HepG2 (cell line): ENCODE results near the gene ZNF428. TPM values are rescaled to one million over a fixed set of nuclear protein-coding genes. Genes with fewer than 3 reads are reported as not detected.

Source experiments
- ATAC-seq: fragments of 200-7000 bp; cut with Tn5 transposase; 3 replicates; pipeline ENCODE4 v1.9.1; 2020; ENCODE audit warnings: mild to moderate bottlenecking, moderate library complexity
- BruUV-seq: library from RNA; stranded (reverse); fragments of 400-500 nt; replicated peaks from 2 replicates; lab custom pipeline; 2021; lab: Mats Ljungman, UMichigan
- CTCF ChIA-PET: fragments of 300-600 bp; formaldehyde crosslinking; extraction: SDS; loops from one replicate; lab custom pipeline; 2021; ENCODE audit warnings: low total read pairs, inconsistent platforms, low intra/inter-chr PET ratio; lab: Yijun Ruan, JAX
- POLR2A ChIA-PET: fragments of 350-600 bp; sonication (Branson Sonifier 250); formaldehyde crosslinking; loops from one replicate; lab custom pipeline; 2020; ENCODE audit warnings: antibody characterized with exemption, inconsistent platforms; lab: Yijun Ruan, JAX
- DNase-seq: peaks from one replicate; pipeline ENCODE4 v3.0.0-alpha.2; 2015; ENCODE audit warnings: low spot score
- FAIRE-seq: peaks from 3 replicates; lab custom pipeline; 2011; peaks lifted over from hg19 to GRCh38; lab: Jason Lieb, UNC
- H2AFZ ChIP-seq: one replicate; pipeline ENCODE4 v1.6.1; 2011; ENCODE audit warnings: low read length, inconsistent platforms
- H3K27ac ChIP-seq: fragments of 300-600 bp; 3 replicates; pipeline ENCODE4 v1.8.0; 2011; ENCODE audit warnings: mixed run types, mild to moderate bottlenecking, mixed read lengths, low read length, inconsistent platforms; ENCODE audit not compliant: insufficient read depth; ENCODE audit errors: extremely low read length
- H3K27me3 ChIP-seq, 2 experiments: fragments of 200-600 bp in 1 of 2; 2 replicates in 1 of 2; 3 replicates in 1 of 2; pipeline versions ENCODE4 v1.6.0 to v1.8.0; 2011; ENCODE audit warnings: low read length in 2 of 2, mild to moderate bottlenecking in 2 of 2, moderate library complexity in 2 of 2, inconsistent platforms in 1 of 2; ENCODE audit not compliant: insufficient read depth in 2 of 2, control insufficient read depth in 1 of 2
- H3K36me3 ChIP-seq, 2 experiments: fragments of 200-600 bp in 1 of 2; replicated peaks in 1 of 2; 2 replicates in 1 of 2; 3 replicates in 1 of 2; pipeline versions ENCODE4 v1.5.1 to v1.8.0; 2011; ENCODE audit warnings: low read length in 2 of 2, inconsistent platforms in 1 of 2; ENCODE audit not compliant: insufficient read depth in 2 of 2, control insufficient read depth in 1 of 2
- H3K4me1 ChIP-seq: 2 replicates; pipeline ENCODE4 v1.5.1; 2012; ENCODE audit warnings: low read length, inconsistent platforms; ENCODE audit not compliant: insufficient read depth
- H3K4me2 ChIP-seq: 2 replicates; pipeline ENCODE4 v1.6.0; 2011; ENCODE audit warnings: low read depth, low read length, inconsistent platforms
- H3K4me3 ChIP-seq, 3 experiments: fragments of 200-600 bp in 1 of 3; sonication (generic), shearing (Covaris generic) in 1 of 3; replicated peaks in 1 of 3; 2 replicates each; pipeline ENCODE4 v1.5.1; 2011 to 2016; ENCODE audit warnings: low read length in 3 of 3, inconsistent platforms in 2 of 3, low read depth in 2 of 3, mild to moderate bottlenecking in 2 of 3, control low read depth in 1 of 3, mixed read lengths in 1 of 3; ENCODE audit not compliant: insufficient read depth in 1 of 3
- H3K79me2 ChIP-seq: one replicate; pipeline ENCODE4 v1.6.1; 2011; ENCODE audit warnings: low read length, inconsistent platforms; ENCODE audit not compliant: insufficient read depth
- H3K9ac ChIP-seq: 2 replicates; pipeline ENCODE4 v1.6.0; 2011; ENCODE audit warnings: mild to moderate bottlenecking, low read depth, low read length, inconsistent platforms; ENCODE audit not compliant: insufficient read depth
- H3K9me3 ChIP-seq: 2 replicates; pipeline ENCODE4 v1.5.1; 2012; ENCODE audit warnings: mild to moderate bottlenecking, low read length
- H4K20me1 ChIP-seq: 2 replicates; pipeline ENCODE4 v1.6.0; 2011; ENCODE audit warnings: inconsistent platforms, mild to moderate bottlenecking, low read length, moderate library complexity; ENCODE audit not compliant: insufficient read depth
- CHD2 ChIP-seq: IDR thresholded peaks from 2 replicates; pipeline ENCODE4 v1.6.1; 2011; ENCODE audit warnings: low read depth, low read length, improper control_type of control experiment
- GABPB1 ChIP-seq: IDR thresholded peaks from 2 replicates; pipeline ENCODE4 v1.6.1; 2016; ENCODE audit warnings: mild to moderate bottlenecking, missing genetic modification reagents, moderate library complexity, missing compliant biosample characterization
- HMG20B ChIP-seq: conservative IDR thresholded peaks from 2 replicates; pipeline ENCODE4 v1.6.1; 2016; ENCODE audit warnings: missing genetic modification reagents, missing compliant biosample characterization
- NFIB ChIP-seq: sonication (generic); formaldehyde crosslinking; IDR thresholded peaks from 2 replicates; pipeline ENCODE4 v1.9.0; 2021; ENCODE audit warnings: missing genetic modification reagents, mild to moderate bottlenecking, borderline replicate concordance
- NFYC ChIP-seq: IDR thresholded peaks from 2 replicates; pipeline ENCODE4 v1.6.1; 2016; ENCODE audit warnings: missing genetic modification reagents, missing compliant biosample characterization
- POLR2A ChIP-seq, 2 experiments: IDR thresholded peaks; 2 replicates each; pipeline ENCODE4 v1.6.1; 2011; ENCODE audit warnings: low read depth in 2 of 2, low read length in 2 of 2, mild to moderate bottlenecking in 1 of 2, moderate library complexity in 1 of 2; ENCODE audit not compliant: insufficient read depth in 1 of 2
- SMAD9 ChIP-seq: sonication (generic); formaldehyde crosslinking; IDR thresholded peaks from 2 replicates; pipeline ENCODE4 v1.5.1; 2020; ENCODE audit warnings: mild to moderate bottlenecking, missing genetic modification reagents
- SMARCC2 ChIP-seq: fragments of 450-650 bp; IDR thresholded peaks from 2 replicates; pipeline ENCODE4 v1.6.1; 2017; ENCODE audit warnings: antibody characterized with exemption, mild to moderate bottlenecking
- TAF15 ChIP-seq: fragments of 200-400 bp; formaldehyde crosslinking; IDR thresholded peaks from one replicate; pipeline ENCODE4 v1.6.1; 2018; ENCODE audit warnings: mild to moderate bottlenecking, low read depth, low read length; ENCODE audit not compliant: poor library complexity, severe bottlenecking
- ZNF260 ChIP-seq: sonication (generic); formaldehyde crosslinking; IDR thresholded peaks from 2 replicates; pipeline ENCODE4 v1.4.0; 2020; ENCODE audit warnings: missing genetic modification reagents, low read depth, mild to moderate bottlenecking, borderline replicate concordance
- ZNF331 ChIP-seq: sonication (generic); formaldehyde crosslinking; IDR thresholded peaks from 2 replicates; pipeline ENCODE4 v1.4.0; 2020; ENCODE audit warnings: missing genetic modification reagents
- ZNF614 ChIP-seq: IDR thresholded peaks from 2 replicates; pipeline ENCODE4 v1.6.1; 2018; ENCODE audit warnings: missing biosample characterization, missing genetic modification reagents, inconsistent platforms, borderline replicate concordance
- ZNF883 ChIP-seq: sonication (generic); formaldehyde crosslinking; IDR thresholded peaks from 2 replicates; pipeline ENCODE4 v1.5.1; 2020; ENCODE audit warnings: mild to moderate bottlenecking, missing genetic modification reagents; ENCODE audit errors: not compliant biosample characterization
- WGBS: methylation state at CpG from one replicate; pipeline ENCODE4 v1.1.6; 2017; ENCODE audit warnings: low lambda C conversion rate; 5-methylcytosine and 5-hydroxymethylcytosine counted together
- in situ Hi-C: cut with HindIII; loops from 2 replicates; pipeline ENCODE4 v1.10.0; 2017; ENCODE audit warnings: low pct_unique_long_range_greater_than_20kb; ENCODE audit not compliant: extremely low pct_ligation_motif_present
- intact Hi-C: fragments of 100-400 bp; cut with micrococcal nuclease; formaldehyde crosslinking; loops from one replicate; pipeline ENCODE4 v1.10.0; 2022; ENCODE audit not compliant: unreplicated experiment
- polyA plus RNA-seq, 8 experiments: library from polyadenylated mRNA; depleted of rRNA in 3 of 8; stranded (reverse) in 7 of 8; unstranded in 1 of 8; fragments of >200 nt; fragmentation: Illumina TruSeq in 4 of 8; extraction: Trizol in 4 of 8; gene quantifications; 2 replicates each; pipeline versions ENCODE4 v1.2.1 to v1.2.3, GENCODE V29; 2011 to 2016; ENCODE audit warnings: low read depth in 4 of 8, missing spikeins in 1 of 8, mixed read lengths in 1 of 8; ENCODE audit not compliant: insufficient read depth in 1 of 8
- total RNA-seq, 5 experiments: library from RNA; depleted of rRNA; stranded (reverse); fragments of >200 nt; fragmentation: Illumina TruSeq; extraction: Trizol; gene quantifications; 2 replicates each; pipeline ENCODE4 v1.2.3, GENCODE V29; 2016; ENCODE audit warnings: low read depth in 1 of 5
- TF ChIP-seq, protein P1 (sequence below): sonication (generic); formaldehyde crosslinking; IDR thresholded peaks from 2 replicates; pipeline ENCODE4 v1.4.0; 2020; ENCODE audit warnings: missing genetic modification reagents, mild to moderate bottlenecking, borderline replicate concordance
- TF ChIP-seq, protein P2 (sequence below): sonication (generic); formaldehyde crosslinking; IDR thresholded peaks from 2 replicates; pipeline ENCODE4 v1.9.0; 2021; ENCODE audit warnings: missing genetic modification reagents, mild to moderate bottlenecking, borderline replicate concordance

Gene ZNF428
- total and polyA plus RNA-seq, 2 of the 13 experiments (the other 11 are each of a cell fraction or from before 2014, with no cell fraction given): 10.4 to 26.9 TPM

- Histone ChIP-seq H3K4me2 (peak overlapping the region; percentile 88), H3K9ac (peak overlapping the region; percentile 91), H2AFZ (no peak overlapping the region), H3K27ac (peak overlapping the region; percentile 72), H3K9me3 (no peaks in the 10 kb centered on the region), H3K79me2 (peaks cover 27% of the 10 kb centered on the region), H3K4me1 (peaks cover 28% of the 10 kb centered on the region), H3K4me3 (peak overlapping the region; percentile 74 to 90 (median 84)), H4K20me1 (peaks cover 2% of the 10 kb centered on the region; the same call in 1 of the 2 replicates), H3K27me3 (no peaks in the 10 kb centered on the region; a peak in 1 of 5 replicates), H3K36me3 (peaks cover 6 to 19% of the 10 kb centered on the region in 2 experiments; a peak in 4 of 5 replicates)
- no peak for FAIRE-seq
- no TSS peak for BruUV-seq
- peak; percentile 70 for ATAC-seq
- in situ Hi-C loops (loop anchor here (5.0 kb wide), 1 partner anchor 57 kb away; no protein-coding TSS in a partner anchor), intact Hi-C loops (loop anchor here (10.0 kb wide), 1 partner anchor 70 kb away; the partner anchor contains the start of gene ETHE1)
- WGBS: 11% methylated on average over 10 of the region's 64 CpGs
- CTCF ChIA-PET: interaction anchor here (1.6 to 2.4 kb wide), 2 partner anchors 40 to 57 kb away, joined by 12 to 13 read pairs; no protein-coding TSS in a partner anchor
- POLR2A ChIA-PET: interaction anchor here (0.8 to 2.4 kb wide), 9 partner anchors 11 to 160 kb away, joined by 3 to 20 read pairs (median 6); partner anchors contain the start of genes SMG9 and ZNF575
- peak; percentile 47 for DNase-seq
- TF ChIP-seq ZNF883 (CRISPR knock-in tag): peak; percentile 59
- TF ChIP-seq HMG20B (CRISPR knock-in tag): no peak
- TF ChIP-seq GABPB1: peak; percentile 60; the same call in 1 of the 2 replicates
- no peak for TF ChIP-seq ZNF614 (CRISPR knock-in tag)
- TF ChIP-seq CHD2: no peak
- TF ChIP-seq, protein P1, sequence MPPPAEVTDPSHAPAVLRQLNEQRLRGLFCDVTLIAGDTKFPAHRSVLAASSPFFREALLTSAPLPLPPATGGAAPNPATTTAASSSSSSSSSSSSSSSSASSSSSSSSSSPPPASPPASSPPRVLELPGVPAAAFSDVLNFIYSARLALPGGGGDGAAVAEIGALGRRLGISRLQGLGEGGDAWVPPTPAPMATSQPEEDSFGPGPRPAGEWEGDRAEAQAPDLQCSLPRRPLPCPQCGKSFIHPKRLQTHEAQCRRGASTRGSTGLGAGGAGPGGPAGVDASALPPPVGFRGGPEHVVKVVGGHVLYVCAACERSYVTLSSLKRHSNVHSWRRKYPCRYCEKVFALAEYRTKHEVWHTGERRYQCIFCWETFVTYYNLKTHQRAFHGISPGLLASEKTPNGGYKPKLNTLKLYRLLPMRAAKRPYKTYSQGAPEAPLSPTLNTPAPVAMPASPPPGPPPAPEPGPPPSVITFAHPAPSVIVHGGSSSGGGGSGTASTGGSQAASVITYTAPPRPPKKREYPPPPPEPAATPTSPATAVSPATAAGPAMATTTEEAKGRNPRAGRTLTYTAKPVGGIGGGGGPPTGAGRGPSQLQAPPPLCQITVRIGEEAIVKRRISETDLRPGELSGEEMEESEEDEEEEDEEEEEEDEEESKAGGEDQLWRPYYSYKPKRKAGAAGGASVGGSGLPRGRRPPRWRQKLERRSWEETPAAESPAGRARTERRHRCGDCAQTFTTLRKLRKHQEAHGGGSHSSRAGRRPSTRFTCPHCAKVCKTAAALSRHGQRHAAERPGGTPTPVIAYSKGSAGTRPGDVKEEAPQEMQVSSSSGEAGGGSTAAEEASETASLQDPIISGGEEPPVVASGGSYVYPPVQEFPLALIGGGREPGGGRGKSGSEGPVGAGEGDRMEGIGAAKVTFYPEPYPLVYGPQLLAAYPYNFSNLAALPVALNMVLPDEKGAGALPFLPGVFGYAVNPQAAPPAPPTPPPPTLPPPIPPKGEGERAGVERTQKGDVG (CRISPR knock-in tag): no peak
- TF ChIP-seq, protein P2, sequence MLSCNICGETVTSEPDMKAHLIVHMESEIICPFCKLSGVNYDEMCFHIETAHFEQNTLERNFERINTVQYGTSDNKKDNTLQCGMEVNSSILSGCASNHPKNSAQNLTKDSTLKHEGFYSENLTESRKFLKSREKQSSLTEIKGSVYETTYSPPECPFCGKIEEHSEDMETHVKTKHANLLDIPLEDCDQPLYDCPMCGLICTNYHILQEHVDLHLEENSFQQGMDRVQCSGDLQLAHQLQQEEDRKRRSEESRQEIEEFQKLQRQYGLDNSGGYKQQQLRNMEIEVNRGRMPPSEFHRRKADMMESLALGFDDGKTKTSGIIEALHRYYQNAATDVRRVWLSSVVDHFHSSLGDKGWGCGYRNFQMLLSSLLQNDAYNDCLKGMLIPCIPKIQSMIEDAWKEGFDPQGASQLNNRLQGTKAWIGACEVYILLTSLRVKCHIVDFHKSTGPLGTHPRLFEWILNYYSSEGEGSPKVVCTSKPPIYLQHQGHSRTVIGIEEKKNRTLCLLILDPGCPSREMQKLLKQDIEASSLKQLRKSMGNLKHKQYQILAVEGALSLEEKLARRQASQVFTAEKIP (CRISPR knock-in tag): no peak
- TF ChIP-seq NFIB (CRISPR knock-in tag): no peak
- TF ChIP-seq ZNF331 (CRISPR knock-in tag): peak; percentile 42; the same call in 1 of the 2 replicates
- TF ChIP-seq NFYC: no peak
- TF ChIP-seq SMAD9 (CRISPR knock-in tag): no peak
- TF ChIP-seq POLR2A (IDR thresholded peaks at IDR 0.05; ENCODE audit: insufficient read depth in 1 of 2, low read depth in 2 of 2, low read length in 2 of 2): 0 out of 4 replicates have a peak, but pooled peaks of 1 of the 2 experiments have one; percentile 26
- TF ChIP-seq SMARCC2: no peak
- TF ChIP-seq TAF15: no peak
- TF ChIP-seq ZNF260 (CRISPR knock-in tag): no peak
Observed at GRCh38 chr19:43594710-43595604, 24.5 kb downstream of the ZNF428 start.
